ENCODE data around the gene EOLA2.
"Not testable (repeated sequence)": the region's sequence is repeated elsewhere in the genome, so short reads cannot be mapped to it uniquely, and the experiment has no call there.

DNA sequence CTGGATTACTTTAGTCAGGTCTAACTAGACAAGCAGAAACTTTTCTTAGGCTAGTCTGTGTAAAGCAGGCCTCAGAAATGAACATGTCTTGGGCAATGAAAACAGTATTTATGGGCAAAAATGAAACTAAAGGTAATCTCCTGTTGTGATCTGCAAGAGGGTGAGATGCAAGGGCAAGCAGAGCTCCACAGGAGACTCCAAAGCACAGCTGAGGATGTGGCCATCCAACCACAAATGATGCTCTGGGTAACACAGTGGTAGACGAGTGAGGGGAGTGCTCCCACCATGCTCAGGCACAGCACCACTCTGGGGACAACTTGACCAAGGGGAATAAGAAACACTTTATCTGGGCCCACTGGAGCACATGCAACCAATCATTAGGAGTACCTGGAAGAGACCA lies 9.7 kb downstream of the EOLA2 start:
- TF ChIP-seq POLR2AphosphoS5 (IDR thresholded peaks at IDR 0.05): not testable (repeated sequence)
- TF ChIP-seq, protein P1, sequence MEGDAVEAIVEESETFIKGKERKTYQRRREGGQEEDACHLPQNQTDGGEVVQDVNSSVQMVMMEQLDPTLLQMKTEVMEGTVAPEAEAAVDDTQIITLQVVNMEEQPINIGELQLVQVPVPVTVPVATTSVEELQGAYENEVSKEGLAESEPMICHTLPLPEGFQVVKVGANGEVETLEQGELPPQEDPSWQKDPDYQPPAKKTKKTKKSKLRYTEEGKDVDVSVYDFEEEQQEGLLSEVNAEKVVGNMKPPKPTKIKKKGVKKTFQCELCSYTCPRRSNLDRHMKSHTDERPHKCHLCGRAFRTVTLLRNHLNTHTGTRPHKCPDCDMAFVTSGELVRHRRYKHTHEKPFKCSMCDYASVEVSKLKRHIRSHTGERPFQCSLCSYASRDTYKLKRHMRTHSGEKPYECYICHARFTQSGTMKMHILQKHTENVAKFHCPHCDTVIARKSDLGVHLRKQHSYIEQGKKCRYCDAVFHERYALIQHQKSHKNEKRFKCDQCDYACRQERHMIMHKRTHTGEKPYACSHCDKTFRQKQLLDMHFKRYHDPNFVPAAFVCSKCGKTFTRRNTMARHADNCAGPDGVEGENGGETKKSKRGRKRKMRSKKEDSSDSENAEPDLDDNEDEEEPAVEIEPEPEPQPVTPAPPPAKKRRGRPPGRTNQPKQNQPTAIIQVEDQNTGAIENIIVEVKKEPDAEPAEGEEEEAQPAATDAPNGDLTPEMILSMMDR (IDR thresholded peaks at IDR 0.05): not testable (repeated sequence)
